Smooth muscle cell (in vitro differentiated cells): ENCODE data around the gene DPP4. TPM values are rescaled to one million over a fixed set of nuclear protein-coding genes. Genes with fewer than 3 reads are reported as not detected.

Source experiments
- DNase-seq: peaks from one replicate; lab custom pipeline; 2025; ENCODE audit not compliant: unreplicated experiment; lab: John Stamatoyannopoulos, UW
- H2AFZ ChIP-seq: fragments of 200-600 bp; sonication (generic); 2 replicates; pipeline ENCODE4 v1.6.0; 2016; ENCODE audit warnings: antibody characterized with exemption, low read depth, mild to moderate bottlenecking
- H3F3A ChIP-seq: fragments of 200-600 bp; sonication (generic); 2 replicates; pipeline ENCODE4 v1.6.0; 2017; ENCODE audit warnings: antibody characterized with exemption, low read depth
- H3K27ac ChIP-seq: fragments of 200-600 bp; sonication (generic); 2 replicates; pipeline ENCODE4 v1.5.1; 2016; ENCODE audit warnings: low read depth, mild to moderate bottlenecking
- H3K27me3 ChIP-seq: fragments of 200-600 bp; sonication (generic); 2 replicates; pipeline ENCODE4 v1.6.1; 2016; ENCODE audit warnings: low read depth, mild to moderate bottlenecking
- H3K36me3 ChIP-seq: fragments of 200-600 bp; sonication (generic); 2 replicates; pipeline ENCODE4 v1.5.1; 2016; ENCODE audit warnings: low read depth
- H3K4me1 ChIP-seq: fragments of 200-600 bp; sonication (generic); 2 replicates; pipeline ENCODE4 v1.5.1; 2016; ENCODE audit warnings: low read depth
- H3K4me2 ChIP-seq: fragments of 200-600 bp; sonication (generic); 2 replicates; pipeline ENCODE4 v1.6.0; 2016; ENCODE audit warnings: mild to moderate bottlenecking
- H3K4me3 ChIP-seq: fragments of 200-600 bp; sonication (generic); 2 replicates; pipeline ENCODE4 v1.5.1; 2016; ENCODE audit warnings: mild to moderate bottlenecking
- H3K79me2 ChIP-seq: fragments of 200-600 bp; sonication (generic); 2 replicates; pipeline ENCODE4 v1.6.0; 2016; ENCODE audit warnings: low read depth, mild to moderate bottlenecking
- H3K9ac ChIP-seq: fragments of 200-600 bp; sonication (generic); 2 replicates; pipeline ENCODE4 v1.6.0; 2016; ENCODE audit warnings: low read depth
- H3K9me3 ChIP-seq: fragments of 200-600 bp; sonication (generic); replicated peaks from 2 replicates; pipeline ENCODE4 v1.5.1; 2016; ENCODE audit warnings: low read depth
- H4K20me1 ChIP-seq: fragments of 200-600 bp; sonication (generic); 2 replicates; pipeline ENCODE4 v1.6.0; 2016; ENCODE audit warnings: low read depth
- CTCF ChIP-seq: fragments of 200-600 bp; sonication (generic); IDR thresholded peaks from 2 replicates; pipeline ENCODE4 v1.5.1; 2017; ENCODE audit warnings: borderline replicate concordance, mild to moderate bottlenecking, antibody characterized with exemption; ENCODE audit not compliant: insufficient read depth, poor library complexity, severe bottlenecking
- WGBS: methylation state at CpG from one replicate; pipeline ENCODE4 v1.1.7; 2016; ENCODE audit warnings: low lambda C conversion rate; 5-methylcytosine and 5-hydroxymethylcytosine counted together
- polyA plus RNA-seq: library from polyadenylated mRNA; unstranded; fragments of >200 nt; fragmentation: Nextera tagmentation; extraction: Ambion mirVana; gene quantifications from 2 replicates; pipeline ENCODE4 v1.2.1, GENCODE V29; 2016
- small RNA-seq: library from RNA; depleted of rRNA; stranded (forward); fragments of <200 nt; gene quantifications from one replicate; pipeline ENCODE3, GENCODE V24; 2014
- total RNA-seq: library from RNA; depleted of rRNA; stranded (reverse); fragments of >200 nt; gene quantifications from 2 replicates; pipeline ENCODE4 v1.2.3, GENCODE V29; 2014

Gene DPP4
- total and polyA plus RNA-seq, 2 experiments from 2014 or later, result 17.6 to 32.0 TPM

DNA sequence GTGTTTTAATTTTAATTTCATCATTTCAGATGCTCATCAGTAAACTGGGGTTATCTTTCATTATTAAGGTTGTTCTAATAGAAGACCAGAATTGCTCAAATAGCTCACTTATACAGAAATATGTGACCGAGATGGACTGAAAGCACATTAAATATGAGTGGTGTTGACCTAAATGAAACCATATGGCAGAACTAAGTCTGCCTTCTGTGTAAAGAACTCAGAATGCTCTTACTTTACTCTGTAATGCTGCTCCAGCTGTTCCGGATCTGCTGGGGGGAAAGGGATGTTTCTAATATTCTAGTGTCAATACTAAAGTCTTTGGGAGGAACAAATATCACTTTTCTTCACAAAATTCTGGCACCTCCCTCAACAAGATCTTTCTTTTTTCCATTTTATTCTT, 131.0 kb downstream of the DPP4 start:
- no peak for DNase-seq
- Histone ChIP-seq H2AFZ (no peak overlapping the region), H3K4me2 (no peak overlapping the region), H3K9me3 (no peaks in the 10 kb centered on the region), H3K4me1 (no peaks in the 10 kb centered on the region), H3K36me3 (no peaks in the 10 kb centered on the region), H3K27me3 (peaks cover 54% of the 10 kb centered on the region), H3F3A (no peaks in the 10 kb centered on the region), H3K79me2 (no peaks in the 10 kb centered on the region), H3K9ac (no peak overlapping the region), H3K4me3 (no peak overlapping the region), H4K20me1 (no peaks in the 10 kb centered on the region), H3K27ac (no peak overlapping the region)
- WGBS, result 59% methylated on average over 2 of the region's 2 CpGs
- TF ChIP-seq CTCF, result no peak

Small RNAs within 50 kb of the gene (small RNA-seq; reads per million reads assigned to genes)
- gene TIMM8AP1, result 0.11 reads per million

Other genes with a start within 250 kb of the DPP4 start
- not detected in 2 replicates for gene GCG, start 78.0 kb upstream of the DPP4 start, total RNA-seq
- not detected in 2 replicates for gene GCG, start 78.0 kb upstream of the DPP4 start, polyA plus RNA-seq
- gene FAP, start 169.2 kb upstream of the DPP4 start, total RNA-seq, result 47.0 and 94.5 TPM in 2 replicates
- 22.3 and 29.6 TPM in 2 replicates for gene FAP, start 169.2 kb upstream of the DPP4 start, polyA plus RNA-seq
- gene IFIH1, start 244.5 kb upstream of the DPP4 start, total RNA-seq, result 0.72 and 2.3 TPM in 2 replicates
- gene IFIH1, start 244.5 kb upstream of the DPP4 start, polyA plus RNA-seq, result 0.24 and 1.0 TPM in 2 replicates